ENCODE results near the gene CEMIP. TPM values are rescaled to one million over a fixed set of nuclear protein-coding genes. Genes with fewer than 3 reads are reported as not detected.

Gene CEMIP
- total RNA-seq, 1 donor from 2014 or later, result 0.83 TPM

DNA sequence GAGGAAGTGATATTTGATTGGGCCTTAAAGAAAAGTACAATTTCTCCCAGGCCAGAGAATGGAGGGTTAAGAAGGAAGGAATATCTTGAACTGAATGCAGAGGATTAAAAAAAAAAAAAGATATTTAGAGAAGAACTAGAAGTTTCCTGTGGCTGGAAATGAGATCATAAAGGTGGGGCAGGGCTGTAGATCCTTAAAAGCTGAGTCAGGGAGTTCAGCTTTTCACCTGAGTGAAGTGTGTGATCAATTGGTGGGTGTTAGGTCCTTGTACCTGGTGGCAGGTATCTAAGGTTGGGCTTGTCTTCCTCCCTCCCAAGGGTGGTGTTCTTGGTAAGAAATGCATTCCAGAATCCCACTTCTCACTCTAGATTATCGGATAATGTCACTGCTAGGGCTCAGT is 11.8 kb downstream of the CEMIP start:
- TF ChIP-seq, protein P1, sequence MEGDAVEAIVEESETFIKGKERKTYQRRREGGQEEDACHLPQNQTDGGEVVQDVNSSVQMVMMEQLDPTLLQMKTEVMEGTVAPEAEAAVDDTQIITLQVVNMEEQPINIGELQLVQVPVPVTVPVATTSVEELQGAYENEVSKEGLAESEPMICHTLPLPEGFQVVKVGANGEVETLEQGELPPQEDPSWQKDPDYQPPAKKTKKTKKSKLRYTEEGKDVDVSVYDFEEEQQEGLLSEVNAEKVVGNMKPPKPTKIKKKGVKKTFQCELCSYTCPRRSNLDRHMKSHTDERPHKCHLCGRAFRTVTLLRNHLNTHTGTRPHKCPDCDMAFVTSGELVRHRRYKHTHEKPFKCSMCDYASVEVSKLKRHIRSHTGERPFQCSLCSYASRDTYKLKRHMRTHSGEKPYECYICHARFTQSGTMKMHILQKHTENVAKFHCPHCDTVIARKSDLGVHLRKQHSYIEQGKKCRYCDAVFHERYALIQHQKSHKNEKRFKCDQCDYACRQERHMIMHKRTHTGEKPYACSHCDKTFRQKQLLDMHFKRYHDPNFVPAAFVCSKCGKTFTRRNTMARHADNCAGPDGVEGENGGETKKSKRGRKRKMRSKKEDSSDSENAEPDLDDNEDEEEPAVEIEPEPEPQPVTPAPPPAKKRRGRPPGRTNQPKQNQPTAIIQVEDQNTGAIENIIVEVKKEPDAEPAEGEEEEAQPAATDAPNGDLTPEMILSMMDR (IDR thresholded peaks at IDR 0.05; ENCODE audit: unreplicated experiment), result no peak
- Mint-ChIP-seq H3K4me3 (no peak overlapping the region), H3K27me3 (ENCODE audit: low read depth) (peaks cover 25% of the 10 kb centered on the region), H3K27ac (no peak overlapping the region), H3K9me3 (no peaks in the 10 kb centered on the region), H3K4me1 (peaks cover 16% of the 10 kb centered on the region), H3K36me3 (no peaks in the 10 kb centered on the region)
- DNase-seq (ENCODE audit: low spot score in 2 of 2, unreplicated experiment in 2 of 2), result no peak

DNA sequence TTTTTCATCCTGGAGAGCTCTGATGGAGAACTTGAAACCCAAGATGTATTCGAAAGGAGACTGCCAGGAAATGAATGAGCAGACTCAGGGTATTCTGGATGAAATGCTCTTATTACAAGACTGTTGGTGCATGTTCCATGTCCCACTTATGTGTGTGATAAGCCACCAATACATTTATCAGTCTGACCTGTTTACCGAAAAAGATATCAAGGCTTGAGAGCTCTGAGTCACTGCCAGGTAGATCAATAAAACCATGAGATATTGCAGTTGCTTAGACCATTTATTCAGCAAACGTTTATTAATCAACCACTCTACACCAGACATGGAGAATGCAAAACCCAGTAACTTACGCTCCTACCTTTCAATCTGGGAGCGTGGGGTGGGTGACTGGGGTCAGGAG is 17.2 kb downstream of the CEMIP start:
- Mint-ChIP-seq H3K4me1 (no peaks in the 10 kb centered on the region), H3K27ac (no peak overlapping the region), H3K36me3 (no peaks in the 10 kb centered on the region), H3K27me3 (ENCODE audit: low read depth) (peaks cover 35% of the 10 kb centered on the region), H3K9me3 (no peaks in the 10 kb centered on the region), H3K4me3 (no peak overlapping the region)
- TF ChIP-seq, protein P1 (IDR thresholded peaks at IDR 0.05; ENCODE audit: unreplicated experiment), result no peak
- DNase-seq (ENCODE audit: low spot score in 2 of 2, unreplicated experiment in 2 of 2), result no peak

DNA sequence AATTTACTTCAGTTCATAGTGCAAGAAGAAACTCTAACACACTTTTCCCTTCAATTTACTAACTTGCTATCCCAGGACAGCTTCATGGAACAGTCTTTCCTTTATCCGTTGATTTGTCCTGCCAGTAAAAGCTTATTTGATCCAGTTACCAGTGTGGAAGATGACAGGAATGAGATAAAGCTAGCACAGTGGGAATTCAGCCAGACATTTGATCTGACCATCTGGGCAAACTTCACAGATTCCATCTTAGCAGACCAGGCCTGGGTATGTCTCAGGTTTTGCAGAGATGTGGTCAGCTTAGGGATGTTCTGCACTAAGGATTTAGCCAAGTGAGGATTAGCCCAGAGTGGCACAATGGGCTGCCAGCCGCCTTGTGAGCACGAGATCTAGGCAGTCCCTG is 19.7 kb downstream of the CEMIP start:
- Mint-ChIP-seq H3K27me3 (ENCODE audit: low read depth) (peaks cover 35% of the 10 kb centered on the region), H3K4me3 (no peak overlapping the region), H3K36me3 (no peaks in the 10 kb centered on the region), H3K4me1 (no peaks in the 10 kb centered on the region), H3K27ac (no peak overlapping the region), H3K9me3 (no peaks in the 10 kb centered on the region)
- TF ChIP-seq, protein P1 (IDR thresholded peaks at IDR 0.05; ENCODE audit: unreplicated experiment), result no peak
- DNase-seq (ENCODE audit: low spot score in 2 of 2, unreplicated experiment in 2 of 2), result no peak

DNA sequence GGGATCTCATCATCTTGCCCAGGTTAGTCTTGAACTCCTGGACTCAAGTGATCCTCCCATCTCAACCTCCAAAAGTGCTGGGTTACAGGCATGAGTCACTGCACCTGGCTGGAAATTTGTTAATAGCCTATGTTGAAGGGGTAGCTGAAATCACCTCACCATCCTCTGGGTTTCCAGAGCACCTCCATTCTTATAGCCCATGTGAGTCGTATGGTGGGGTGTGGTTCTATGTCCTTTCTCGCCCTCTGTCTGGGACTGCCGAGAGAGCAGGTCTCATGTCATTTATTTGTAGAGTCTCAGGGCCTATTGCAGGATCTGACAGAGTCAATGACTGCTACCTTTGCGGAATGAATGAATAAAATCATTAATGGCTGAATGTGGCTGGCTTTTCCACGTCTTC is 20.9 kb downstream of the CEMIP start:
- peaks cover 8% of the 10 kb centered on the region for H3K4me1 Mint-ChIP-seq
- H3K27me3 Mint-ChIP-seq (ENCODE audit: low read depth), result peaks cover 39% of the 10 kb centered on the region
- no peak for DNase-seq (ENCODE audit: low spot score in 2 of 2, unreplicated experiment in 2 of 2)
- H3K9me3 Mint-ChIP-seq, result no peaks in the 10 kb centered on the region
- H3K36me3 Mint-ChIP-seq, result no peaks in the 10 kb centered on the region
- H3K27ac Mint-ChIP-seq, result no peak overlapping the region
- H3K4me3 Mint-ChIP-seq, result no peak overlapping the region
- TF ChIP-seq, protein P1 (IDR thresholded peaks at IDR 0.05; ENCODE audit: unreplicated experiment), result no peak

DNA sequence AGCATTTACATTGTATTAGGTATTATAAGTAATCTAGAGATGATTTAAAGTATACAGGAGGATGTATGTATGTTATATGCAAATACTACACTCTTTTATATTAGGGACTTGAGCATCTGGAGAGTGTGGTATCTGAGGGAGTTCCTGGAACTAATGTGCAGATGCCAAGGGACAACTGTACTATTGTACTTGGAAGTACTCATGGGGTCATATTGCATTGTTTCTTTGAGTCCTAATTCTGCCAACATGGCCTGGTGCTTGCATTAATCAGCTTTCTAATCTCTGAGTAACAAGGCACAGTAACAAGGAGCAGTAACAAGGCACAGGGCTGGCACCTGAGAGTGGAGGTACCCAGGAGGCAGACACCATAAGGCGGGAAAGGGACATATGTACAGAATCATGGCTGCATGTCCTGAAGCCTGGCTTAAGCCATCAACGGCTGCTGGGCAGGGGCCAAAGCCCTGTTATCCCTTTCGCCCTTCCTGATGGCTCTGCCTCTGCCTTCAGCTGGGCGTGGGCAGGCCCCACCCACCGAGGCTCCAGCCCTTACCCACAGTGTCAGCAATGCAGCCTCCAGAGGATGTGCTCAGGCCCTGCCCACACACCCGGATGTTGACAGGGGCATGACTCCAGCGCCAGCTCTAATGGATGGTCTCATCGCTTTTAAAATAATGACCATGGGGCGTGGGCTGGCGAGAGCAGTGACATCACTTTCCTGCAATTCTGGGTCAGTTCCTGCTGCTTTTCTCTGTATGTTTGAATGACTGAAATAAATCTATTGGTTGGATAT is 22.9 kb downstream of the CEMIP start:
- H3K27me3 Mint-ChIP-seq (ENCODE audit: low read depth), result peaks cover 42% of the 10 kb centered on the region
- H3K27ac Mint-ChIP-seq, result no peak overlapping the region
- H3K9me3 Mint-ChIP-seq, result no peaks in the 10 kb centered on the region
- H3K4me3 Mint-ChIP-seq, result no peak overlapping the region
- no peaks in the 10 kb centered on the region for H3K36me3 Mint-ChIP-seq
- TF ChIP-seq, protein P1 (IDR thresholded peaks at IDR 0.05; ENCODE audit: unreplicated experiment), result no peak
- peaks cover 11% of the 10 kb centered on the region for H3K4me1 Mint-ChIP-seq
- no peak for DNase-seq (ENCODE audit: low spot score in 2 of 2, unreplicated experiment in 2 of 2)
